SK-N-SH (cell line): ENCODE measurements around the gene LRRK2. TPM values are rescaled to one million over a fixed set of nuclear protein-coding genes. Genes with fewer than 3 reads are reported as not detected.

Experiments used
- CTCF ChIA-PET: fragments of 300-600, 350-600 bp; formaldehyde crosslinking; extraction: SDS; loops from one replicate; lab custom pipeline; 2021; lab: Yijun Ruan, JAX
- POLR2A ChIA-PET: fragments of 350-600 bp; sonication (Branson Sonifier 250); formaldehyde crosslinking; extraction: SDS; loops from one replicate; lab custom pipeline; 2020; ENCODE audit warnings: antibody characterized with exemption, inconsistent platforms; lab: Yijun Ruan, JAX
- DNase-seq: peaks from one replicate; pipeline ENCODE4 v3.0.0; 2012
- H2AFZ ChIP-seq: fragments of 200-600 bp; sonication (generic); 2 replicates; pipeline ENCODE4 v1.8.1; 2016; ENCODE audit warnings: antibody characterized with exemption, mild to moderate bottlenecking, low read depth
- H3F3A ChIP-seq: fragments of 200-600 bp; sonication (generic); replicated peaks from 2 replicates; pipeline ENCODE3; 2016; ENCODE audit warnings: antibody characterized with exemption, mild to moderate bottlenecking; ENCODE audit not compliant: insufficient read depth
- H3K27ac ChIP-seq, 2 experiments: fragments of 200-500 bp in 1 of 2; fragments of 200-600 bp in 1 of 2; sonication (Bioruptor generic) in 1 of 2; sonication (generic), shearing (Covaris generic) in 1 of 2; 2 replicates each; pipeline versions ENCODE4 v1.5.1 to v1.6.1; 2014 to 2016; ENCODE audit warnings: low read depth in 2 of 2, inconsistent platforms in 1 of 2, low read length in 1 of 2, mild to moderate bottlenecking in 1 of 2, mixed read lengths in 1 of 2
- H3K27me3 ChIP-seq: fragments of 200-600 bp; sonication (generic), shearing (Covaris generic); 2 replicates; pipeline ENCODE4 v1.6.1; 2016; ENCODE audit warnings: mixed run types; ENCODE audit not compliant: insufficient read depth
- H3K36me3 ChIP-seq, 2 experiments: fragments of 200-500 bp in 1 of 2; fragments of 200-600 bp in 1 of 2; sonication (Bioruptor generic) in 1 of 2; sonication (generic) in 1 of 2; replicated peaks in 1 of 2; 2 replicates each; pipeline versions ENCODE3 to v1.5.1; 2014 to 2016; ENCODE audit warnings: low read length in 1 of 2, mild to moderate bottlenecking in 1 of 2; ENCODE audit not compliant: insufficient read depth in 2 of 2, control insufficient read depth in 1 of 2
- H3K4me1 ChIP-seq, 2 experiments: fragments of 200-500 bp in 1 of 2; fragments of 200-600 bp in 1 of 2; sonication (Bioruptor generic) in 1 of 2; sonication (generic), shearing (Covaris generic) in 1 of 2; 2 replicates each; pipeline versions ENCODE4 v1.5.1 to v1.6.1; 2014 to 2016; ENCODE audit warnings: low read depth in 1 of 2, low read length in 1 of 2, mixed run types in 1 of 2; ENCODE audit not compliant: insufficient read depth in 2 of 2, control insufficient read depth in 1 of 2
- H3K4me2 ChIP-seq: fragments of 200-600 bp; sonication (generic), shearing (Covaris generic); 2 replicates; pipeline ENCODE4 v1.6.1; 2017; ENCODE audit warnings: mixed run types
- H3K4me3 ChIP-seq, 2 experiments: fragments of 200-500 bp in 1 of 2; fragments of 200-600 bp in 1 of 2; sonication (Bioruptor generic) in 1 of 2; sonication (generic), shearing (Covaris generic) in 1 of 2; 2 replicates each; pipeline versions ENCODE4 v1.5.1 to v1.8.1; 2014 to 2016; ENCODE audit warnings: low read depth in 2 of 2, inconsistent platforms in 1 of 2, low read length in 1 of 2, mild to moderate bottlenecking in 1 of 2, mixed read lengths in 1 of 2, moderate library complexity in 1 of 2
- H3K79me2 ChIP-seq: fragments of 200-600 bp; sonication (generic); 2 replicates; pipeline ENCODE4 v1.8.1; 2017; ENCODE audit warnings: mild to moderate bottlenecking; ENCODE audit not compliant: insufficient read depth
- H3K9ac ChIP-seq: fragments of 200-600 bp; sonication (generic); 2 replicates; pipeline ENCODE4 v1.6.1; 2017; ENCODE audit warnings: mixed run types
- H3K9me2 ChIP-seq: fragments of 200-600 bp; sonication (generic); 2 replicates; pipeline ENCODE4 v1.6.1; 2017; ENCODE audit warnings: mixed run types
- H3K9me3 ChIP-seq: fragments of 200-600 bp; sonication (generic); 2 replicates; pipeline ENCODE4 v1.6.1; 2017; ENCODE audit warnings: mixed run types, mild to moderate bottlenecking, moderate library complexity
- H4K20me1 ChIP-seq: fragments of 200-600 bp; sonication (generic); 2 replicates; pipeline ENCODE4 v1.6.1; 2017; ENCODE audit warnings: mild to moderate bottlenecking, mixed run types; ENCODE audit not compliant: insufficient read depth
- CHD2 ChIP-seq: fragments of 150-350 bp; IDR thresholded peaks from 2 replicates; pipeline ENCODE4 v1.6.1; 2018; ENCODE audit warnings: low read length; ENCODE audit not compliant: partially characterized antibody
- ELF1 ChIP-seq: IDR thresholded peaks from 2 replicates; pipeline ENCODE4 v1.4.0; 2012
- FOSL2 ChIP-seq: IDR thresholded peaks from 2 replicates; pipeline ENCODE4 v1.4.0; 2012; ENCODE audit warnings: low read depth, mild to moderate bottlenecking, moderate library complexity, borderline replicate concordance
- FOXM1 ChIP-seq: IDR thresholded peaks from 2 replicates; pipeline ENCODE4 v1.4.0; 2012; ENCODE audit warnings: low read depth, mild to moderate bottlenecking
- GABPA ChIP-seq: IDR thresholded peaks from 2 replicates; pipeline ENCODE4 v1.4.0; 2012; ENCODE audit warnings: low read depth, mild to moderate bottlenecking
- JUND ChIP-seq: IDR thresholded peaks from 2 replicates; pipeline ENCODE4 v1.4.0; 2012
- MEF2A ChIP-seq: IDR thresholded peaks from 2 replicates; pipeline ENCODE4 v1.4.0; 2012; ENCODE audit warnings: low read depth, borderline replicate concordance
- MXI1 ChIP-seq: IDR thresholded peaks from 2 replicates; pipeline ENCODE4 v1.6.1; 2012; ENCODE audit warnings: mild to moderate bottlenecking, low read depth, low read length, improper control_type of control experiment
- NFIC ChIP-seq: IDR thresholded peaks from 2 replicates; pipeline ENCODE4 v1.4.0; 2012; ENCODE audit warnings: borderline replicate concordance
- RAD21 ChIP-seq: IDR thresholded peaks from 2 replicates; pipeline ENCODE4 v1.6.1; 2012; ENCODE audit warnings: mild to moderate bottlenecking, low read length
- REST ChIP-seq: IDR thresholded peaks from 2 replicates; pipeline ENCODE4 v1.6.1; 2012; ENCODE audit warnings: mild to moderate bottlenecking, low read depth, low read length, moderate library complexity
- RXRA ChIP-seq: IDR thresholded peaks from 2 replicates; pipeline ENCODE4 v1.4.0; 2012; ENCODE audit warnings: low read depth, mild to moderate bottlenecking, borderline replicate concordance
- SIN3A ChIP-seq: IDR thresholded peaks from 2 replicates; pipeline ENCODE4 v1.6.1; 2012; ENCODE audit warnings: low read depth, mild to moderate bottlenecking, low read length, moderate library complexity, borderline replicate concordance
- TEAD4 ChIP-seq: IDR thresholded peaks from 2 replicates; pipeline ENCODE4 v1.4.0; 2012; ENCODE audit warnings: mild to moderate bottlenecking, borderline replicate concordance; ENCODE audit not compliant: insufficient read depth
- YY1 ChIP-seq: IDR thresholded peaks from 2 replicates; pipeline ENCODE4 v1.4.0; 2012; ENCODE audit warnings: low read depth, mild to moderate bottlenecking
- WGBS: methylation state at CpG from one replicate; pipeline ENCODE4 v1.1.6; 2017; ENCODE audit warnings: low lambda C conversion rate; 5-methylcytosine and 5-hydroxymethylcytosine counted together
- polyA plus RNA-seq, 3 experiments: library from polyadenylated mRNA; depleted of rRNA; stranded (reverse); fragments of >200 nt; gene quantifications; 2 replicates each; pipeline ENCODE4 v1.2.3, GENCODE V29; 2012

The LRRK2 gene
- polyA plus RNA-seq, 1 of the 3 experiments (the other 2 are of a cell fraction) = 0.08 TPM

GRCh38 chr12:40185303-40185693 lies 39.5 kb upstream of the LRRK2 start (continued):
- TF ChIP-seq FOSL2 (no peak), MEF2A (no peak)

GRCh38 chr12:40188558-40189320 lies 36.1 kb upstream of the LRRK2 start:
- TF ChIP-seq CHD2 = no peak
- no peak for TF ChIP-seq ELF1
- TF ChIP-seq RXRA = no peak
- no peak for TF ChIP-seq GABPA
- TF ChIP-seq FOXM1 = no peak
- TF ChIP-seq REST = no peak
- no peak for TF ChIP-seq JUND
- ChIA-PET CTCF (no interaction called here), POLR2A (no interaction called here)
- Histone ChIP-seq H3K9me2 (no peaks in the 10 kb centered on the region), H2AFZ (no peak overlapping the region), H3K9me3 (no peaks in the 10 kb centered on the region), H3K4me2 (no peak overlapping the region), H4K20me1 (no peaks in the 10 kb centered on the region), H3K9ac (no peak overlapping the region), H3K27me3 (no peaks in the 10 kb centered on the region), H3F3A (no peaks in the 10 kb centered on the region), H3K79me2 (no peaks in the 10 kb centered on the region), H3K36me3 (no peaks in the 10 kb centered on the region), H3K27ac (no peak overlapping the region), H3K4me3 (no peak overlapping the region), H3K4me1 (no peaks in the 10 kb centered on the region)
- 41% methylated on average over 6 of the region's 6 CpGs for WGBS
- DNase-seq = no peak

GRCh38 chr12:40192704-40193255 lies 32.0 kb upstream of the LRRK2 start:
- Histone ChIP-seq H3K9me3 (no peaks in the 10 kb centered on the region), H3F3A (no peaks in the 10 kb centered on the region), H3K27ac (no peak overlapping the region), H3K4me1 (no peaks in the 10 kb centered on the region), H2AFZ (no peak overlapping the region), H3K4me3 (no peak overlapping the region), H3K4me2 (no peak overlapping the region), H3K36me3 (no peaks in the 10 kb centered on the region), H4K20me1 (no peaks in the 10 kb centered on the region), H3K79me2 (no peaks in the 10 kb centered on the region), H3K9me2 (no peaks in the 10 kb centered on the region), H3K27me3 (no peaks in the 10 kb centered on the region), H3K9ac (no peak overlapping the region)
- CTCF ChIA-PET = no interaction called here
- POLR2A ChIA-PET = no interaction called here
- WGBS = 57% methylated on average over 6 of the region's 6 CpGs
- TF ChIP-seq RAD21 (no peak), NFIC (no peak), REST (no peak), YY1 (no peak), SIN3A (no peak), TEAD4 (no peak), MXI1 (no peak)
- TF ChIP-seq, all 33 proteins: peak for 0
- DNase-seq = no peak
